Liver (tissue), 9 donors: ENCODE data around the gene GFI1. TPM values are rescaled to one million over a fixed set of nuclear protein-coding genes. Genes with fewer than 3 reads are reported as not detected.

Experiments used
- DNase-seq: peaks from one replicate; pipeline ENCODE4 v3.0.0-alpha.2; 2017; ENCODE audit warnings: low spot score
- H3K27ac ChIP-seq, 2 donors: one replicate each; pipeline ENCODE4 v1.7.0; 2013; ENCODE audit warnings: inconsistent platforms in 2 of 2, low read length in 2 of 2, control low read depth in 1 of 2, low read depth in 1 of 2, mild to moderate bottlenecking in 1 of 2
- H3K27me3 ChIP-seq, 4 donors: one replicate each; pipeline versions ENCODE4 v1.6.1 to v1.7.0; 2013; ENCODE audit warnings: low read length in 3 of 4, inconsistent platforms in 1 of 4, mild to moderate bottlenecking in 1 of 4, moderate library complexity in 1 of 4; ENCODE audit not compliant: control insufficient read depth in 4 of 4, insufficient read depth in 4 of 4
- H3K36me3 ChIP-seq, 4 donors: one replicate each; pipeline versions ENCODE4 v1.6.1 to v1.7.0; 2013; ENCODE audit warnings: low read length in 3 of 4, mild to moderate bottlenecking in 3 of 4, low read depth in 1 of 4, moderate library complexity in 1 of 4; ENCODE audit not compliant: control insufficient read depth in 4 of 4, insufficient read depth in 3 of 4
- H3K4me1 ChIP-seq, 4 donors: one replicate each; pipeline versions ENCODE4 v1.6.1 to v1.7.0; 2013; ENCODE audit warnings: low read length in 3 of 4, mild to moderate bottlenecking in 3 of 4, moderate library complexity in 1 of 4; ENCODE audit not compliant: control insufficient read depth in 4 of 4, insufficient read depth in 4 of 4
- H3K4me3 ChIP-seq, 3 donors: one replicate each; pipeline versions ENCODE4 v1.6.1 to v1.7.0; 2013; ENCODE audit warnings: low read length in 3 of 3, control low read depth in 1 of 3, low read depth in 1 of 3, mild to moderate bottlenecking in 1 of 3
- H3K9ac ChIP-seq, 2 donors: one replicate each; pipeline ENCODE4 v1.7.0; 2013; ENCODE audit warnings: low read length in 2 of 2, mild to moderate bottlenecking in 2 of 2, moderate library complexity in 2 of 2, control low read depth in 1 of 2, low read depth in 1 of 2
- H3K9me3 ChIP-seq, 4 donors: one replicate each; pipeline versions ENCODE4 v1.6.1 to v1.7.0; 2013; ENCODE audit warnings: low read length in 3 of 4; ENCODE audit not compliant: control insufficient read depth in 4 of 4
- ATF3 ChIP-seq: IDR thresholded peaks from 2 replicates; pipeline ENCODE4 v1.6.1; 2016; ENCODE audit warnings: antibody characterized with exemption
- CTCF ChIP-seq: fragments of 150-350 bp; IDR thresholded peaks from 2 replicates; pipeline ENCODE4 v1.5.1; 2017; ENCODE audit warnings: improper control_type of control experiment, low read depth, low read length; ENCODE audit not compliant: missing input control
- EGR1 ChIP-seq, 2 donors: IDR thresholded peaks; 2 replicates each; pipeline ENCODE4 v1.6.1; 2016 to 2018; ENCODE audit warnings: antibody characterized with exemption in 2 of 2, low read depth in 2 of 2
- FOXA1 ChIP-seq: IDR thresholded peaks from 2 replicates; pipeline ENCODE4 v1.6.1; 2016; ENCODE audit warnings: antibody characterized with exemption
- FOXA2 ChIP-seq: IDR thresholded peaks from 2 replicates; pipeline ENCODE4 v1.6.1; 2016; ENCODE audit warnings: antibody characterized with exemption
- GABPA ChIP-seq, 2 donors: IDR thresholded peaks in 1 of 2; conservative IDR thresholded peaks in 1 of 2; 2 replicates each; pipeline ENCODE4 v1.6.1; 2016; ENCODE audit warnings: antibody characterized with exemption in 2 of 2, mild to moderate bottlenecking in 1 of 2, moderate library complexity in 1 of 2
- HNF4A ChIP-seq, 2 donors: conservative IDR thresholded peaks; 2 replicates each; pipeline ENCODE4 v1.6.1; 2016; ENCODE audit warnings: antibody characterized with exemption in 2 of 2, mild to moderate bottlenecking in 2 of 2
- HNF4G ChIP-seq: IDR thresholded peaks from 2 replicates; pipeline ENCODE4 v1.6.1; 2016; ENCODE audit warnings: antibody characterized with exemption
- JUND ChIP-seq, 2 donors: IDR thresholded peaks; 2 replicates each; pipeline ENCODE4 v1.6.1; 2016; ENCODE audit warnings: antibody characterized with exemption in 2 of 2
- MAX ChIP-seq: IDR thresholded peaks from 2 replicates; pipeline ENCODE4 v1.6.1; 2016; ENCODE audit warnings: antibody characterized with exemption
- NR2F2 ChIP-seq: IDR thresholded peaks from 2 replicates; pipeline ENCODE4 v1.6.1; 2016; ENCODE audit warnings: antibody characterized with exemption
- RAD21 ChIP-seq, 2 donors: IDR thresholded peaks; 2 replicates each; pipeline ENCODE4 v1.6.1; 2016; ENCODE audit warnings: antibody characterized with exemption in 2 of 2, mild to moderate bottlenecking in 2 of 2
- REST ChIP-seq: IDR thresholded peaks from 2 replicates; pipeline ENCODE4 v1.6.1; 2016; ENCODE audit warnings: antibody characterized with exemption, mild to moderate bottlenecking
- RXRA ChIP-seq, 2 donors: IDR thresholded peaks; 2 replicates each; pipeline ENCODE4 v1.6.1; 2017 to 2018; ENCODE audit warnings: antibody characterized with exemption in 2 of 2, mild to moderate bottlenecking in 1 of 2
- TAF1 ChIP-seq: conservative IDR thresholded peaks from 2 replicates; pipeline ENCODE4 v1.6.1; 2016; ENCODE audit warnings: antibody characterized with exemption, mild to moderate bottlenecking
- YY1 ChIP-seq: IDR thresholded peaks from 2 replicates; pipeline ENCODE4 v1.6.1; 2016; ENCODE audit warnings: antibody characterized with exemption, mild to moderate bottlenecking
- WGBS: extraction: QIAGEN DNeasy Blood & Tissue Kit; methylation state at CpG from one replicate; pipeline ENCODE4 v1.1.7; 2013; 5-methylcytosine and 5-hydroxymethylcytosine counted together
- polyA plus RNA-seq, 2 donors: library from polyadenylated mRNA; stranded (reverse) in 1 of 2; unstranded in 1 of 2; fragments of 200-250 nt in 1 of 2; fragments of >200 nt in 1 of 2; fragmentation: Nextera tagmentation in 1 of 2; extraction: Ambion mirVana in 1 of 2; gene quantifications; one replicate each; pipeline versions ENCODE4 v1.2.1 to v1.2.3, GENCODE V29; 2013 to 2015
- total RNA-seq, 2 donors: library from RNA; depleted of rRNA; stranded (reverse); fragments of >200 nt; gene quantifications; one replicate each; pipeline ENCODE4 v1.2.3, GENCODE V29; 2014
- donor health status: healthy.
- donor health status: healthy.
- donor health status: healthy.
- donor health status: healthy.
- donor health status: healthy.

Gene GFI1
- total and polyA plus RNA-seq, 4 donors: 0.22 to 3.9 (median 0.55) TPM

- no peak overlapping the region for H3K9ac ChIP-seq
- H3K4me3 ChIP-seq: no peak overlapping the region
- TF ChIP-seq GABPA (IDR thresholded peaks at IDR 0.05 in 1 of 2, conservative IDR thresholded peaks at IDR 0.05 in 1 of 2) (no peak), EGR1 (IDR thresholded peaks at IDR 0.05; ENCODE audit: low read depth in 2 of 2) (no peak), HNF4A (conservative IDR thresholded peaks at IDR 0.05) (no peak), ATF3 (no peak), FOXA2 (no peak), YY1 (no peak), HNF4G (no peak), TAF1 (no peak), RAD21 (IDR thresholded peaks at IDR 0.05) (no peak), RXRA (IDR thresholded peaks at IDR 0.05) (no peak), CTCF (no peak)
- peaks cover 2 to 6% (median 2%) of the 10 kb centered on the region in 4 donors for H3K36me3 ChIP-seq
- no peak for DNase-seq
- no peaks in the 10 kb centered on the region for H3K9me3 ChIP-seq
- H3K27ac ChIP-seq: no peak overlapping the region
- 84% methylated on average over 2 of the region's 2 CpGs for WGBS
- H3K4me1 ChIP-seq: no peaks in the 10 kb centered on the region
- H3K27me3 ChIP-seq: no peaks in the 10 kb centered on the region
These were observed 32.3 kb upstream of the GFI1 start for GRCh38 chr1:92519043-92519442.

GRCh38 chr1:92516574-92516973, 29.8 kb upstream of the GFI1 start:
- Histone ChIP-seq H3K27ac (no peak overlapping the region), H3K27me3 (no peaks in the 10 kb centered on the region), H3K36me3 (peaks cover 2 to 6% (median 5%) of the 10 kb centered on the region in 4 donors), H3K4me3 (no peak overlapping the region), H3K9me3 (no peaks in the 10 kb centered on the region), H3K4me1 (no peaks in the 10 kb centered on the region), H3K9ac (no peak overlapping the region)
- TF ChIP-seq CTCF: no peak
- no peak for TF ChIP-seq FOXA2
- TF ChIP-seq JUND (IDR thresholded peaks at IDR 0.05): no peak
- no peak for TF ChIP-seq MAX
- TF ChIP-seq YY1: no peak
- TF ChIP-seq RAD21 (IDR thresholded peaks at IDR 0.05): no peak
- TF ChIP-seq REST: no peak
- TF ChIP-seq HNF4G: no peak
- no peak for TF ChIP-seq NR2F2
- no peak for TF ChIP-seq EGR1 (IDR thresholded peaks at IDR 0.05; ENCODE audit: low read depth in 2 of 2)
- TF ChIP-seq HNF4A (conservative IDR thresholded peaks at IDR 0.05): no peak
- no peak for TF ChIP-seq ATF3
- TF ChIP-seq FOXA1: no peak
- 91% methylated on average over 1 of the region's 1 CpG for WGBS
- no peak for DNase-seq
